HEK293T (cell line): Measurements from ENCODE around the gene CYP1B1.

Experiments
- CTCF ChIA-PET: fragments of 350-600 bp; formaldehyde crosslinking; extraction: SDS; loops from one replicate; lab custom pipeline; 2021; ENCODE audit warnings: antibody characterized with exemption, inconsistent platforms; lab: Yijun Ruan, JAX
- POLR2A ChIA-PET: fragments of 350-600 bp; formaldehyde crosslinking; extraction: SDS; loops from one replicate; lab custom pipeline; 2020; ENCODE audit warnings: antibody characterized with exemption, inconsistent platforms; lab: Yijun Ruan, JAX
- DNase-seq: peaks from one replicate; pipeline ENCODE4 v3.0.0; 2012; ENCODE audit warnings: mixed read lengths; ENCODE audit errors: extremely low spot score
- BHLHE40 ChIP-seq: fragments of 450-650 bp; IDR thresholded peaks from 2 replicates; pipeline ENCODE4 v1.6.1; 2016; ENCODE audit warnings: mild to moderate bottlenecking, moderate library complexity, borderline replicate concordance
- ELF4 ChIP-seq: fragments of 450-650 bp; IDR thresholded peaks from 2 replicates; pipeline ENCODE4 v1.6.1; 2017; ENCODE audit warnings: antibody characterized with exemption
- HDGF ChIP-seq: fragments of 450-650 bp; IDR thresholded peaks from 2 replicates; pipeline ENCODE4 v1.6.1; 2017; ENCODE audit warnings: antibody characterized with exemption, borderline replicate concordance
- LEF1 ChIP-seq: fragments of 450-650 bp; IDR thresholded peaks from 2 replicates; pipeline ENCODE4 v1.6.1; 2017; ENCODE audit warnings: mild to moderate bottlenecking, borderline replicate concordance
- TARDBP ChIP-seq: fragments of 450-650 bp; IDR thresholded peaks from 2 replicates; pipeline ENCODE4 v1.6.1; 2016
- ZNF384 ChIP-seq: fragments of 450-650 bp; IDR thresholded peaks from 2 replicates; pipeline ENCODE4 v1.6.1; 2016

CYP1B1 gene

GRCh38 chr2:38017836-38018235, 58.1 kb downstream of the CYP1B1 start:
- TF ChIP-seq ELF4 (no peak), HDGF (no peak), TARDBP (no peak), LEF1 (no peak), ZNF384 (no peak), BHLHE40 (no peak)
- ChIA-PET CTCF (no interaction called here), POLR2A (no interaction called here)
- DNase-seq: no peak
